A673 (cell line): ENCODE results near the gene TIGAR. TPM values are rescaled to one million over a fixed set of nuclear protein-coding genes. Genes with fewer than 3 reads are reported as not detected.

Source experiments
- BruUV-seq: library from RNA; stranded (reverse); fragments of 400-500 nt; replicated peaks from 2 replicates; lab custom pipeline; 2021; lab: Mats Ljungman, UMichigan
- CTCF ChIA-PET: fragments of 300-600 bp; sonication (Branson Sonifier 250); formaldehyde crosslinking; loops from one replicate; lab custom pipeline; 2022; ENCODE audit warnings: antibody characterized with exemption; lab: Charles Lee
- POLR2A ChIA-PET: fragments of 300-600 bp; sonication (Branson Sonifier 250); formaldehyde crosslinking; loops from one replicate; lab custom pipeline; 2022; ENCODE audit warnings: antibody characterized with exemption; ENCODE audit not compliant: low non-redundant PET; lab: Charles Lee
- DNase-seq: peaks from one replicate; pipeline ENCODE4 v3.0.0-alpha.2; 2015; ENCODE audit warnings: low spot score
- H3K27ac ChIP-seq: fragments of 200-600 bp; sonication (generic); 2 replicates; pipeline ENCODE4 v1.5.1; 2016; ENCODE audit warnings: mixed run types, low read depth, mild to moderate bottlenecking, mixed read lengths, antibody characterized with exemption, low read length; ENCODE audit not compliant: poor library complexity, severe bottlenecking
- H3K27me3 ChIP-seq: fragments of 200-600 bp; sonication (generic); replicated peaks from 2 replicates; pipeline ENCODE4 v1.6.1; 2017; ENCODE audit warnings: mixed run types, low read depth, mild to moderate bottlenecking, mixed read lengths, antibody characterized with exemption, low read length; ENCODE audit not compliant: insufficient read depth, poor library complexity
- H3K36me3 ChIP-seq: fragments of 200-600 bp; sonication (generic); 2 replicates; pipeline ENCODE4 v1.6.1; 2016; ENCODE audit warnings: mixed run types, mild to moderate bottlenecking, mixed read lengths, antibody characterized with exemption, low read length; ENCODE audit not compliant: insufficient read depth, poor library complexity, severe bottlenecking
- H3K4me1 ChIP-seq: fragments of 200-600 bp; sonication (generic); 2 replicates; pipeline ENCODE4 v1.6.1; 2017; ENCODE audit warnings: mixed run types, mild to moderate bottlenecking, mixed read lengths, antibody characterized with exemption, low read length; ENCODE audit not compliant: insufficient read depth, poor library complexity, severe bottlenecking
- H3K4me3 ChIP-seq: fragments of 200-600 bp; sonication (generic); 2 replicates; pipeline ENCODE4 v1.5.1; 2016; ENCODE audit warnings: low read depth, mixed run types, mild to moderate bottlenecking, mixed read lengths, low read length; ENCODE audit not compliant: poor library complexity, severe bottlenecking
- H3K9me3 ChIP-seq: fragments of 200-600 bp; sonication (generic); 2 replicates; pipeline ENCODE4 v1.6.1; 2016; ENCODE audit warnings: mixed run types, low read depth, mild to moderate bottlenecking, mixed read lengths, antibody characterized with exemption, low read length; ENCODE audit not compliant: poor library complexity, severe bottlenecking
- EZH2 ChIP-seq: fragments of 200-600 bp; sonication (generic); IDR thresholded peaks from 2 replicates; pipeline ENCODE4 v1.6.1; 2017; ENCODE audit warnings: borderline replicate concordance, low read depth, mild to moderate bottlenecking, mixed read lengths, antibody characterized with exemption, low read length; ENCODE audit not compliant: poor library complexity, severe bottlenecking
- intact Hi-C: fragments of 100-400 bp; cut with micrococcal nuclease; formaldehyde crosslinking; loops from one replicate; pipeline ENCODE4 v1.10.0; 2022; ENCODE audit not compliant: unreplicated experiment
- total RNA-seq: library from RNA; stranded (reverse); gene quantifications from 2 replicates; pipeline ENCODE4 v1.2.3, GENCODE V29; 2021
- TF ChIP-seq, protein P1 (sequence below): fragments of 300-800, 200-600 bp; sonication (generic); conservative IDR thresholded peaks from 2 replicates; pipeline ENCODE4 v1.5.1; 2017; ENCODE audit warnings: low read depth, mild to moderate bottlenecking, antibody characterized with exemption, low read length, moderate library complexity, mixed read lengths

The TIGAR gene
- total RNA-seq, 1 experiment from 2014 or later, result 15.5 TPM

GRCh38 chr12:4307593-4308333 lies 13.2 kb upstream of the TIGAR start:
- ChIA-PET POLR2A (no interaction called here), CTCF (no interaction called here)
- BruUV-seq, result no TSS peak
- TF ChIP-seq EZH2, result no peak
- TF ChIP-seq, protein P1, sequence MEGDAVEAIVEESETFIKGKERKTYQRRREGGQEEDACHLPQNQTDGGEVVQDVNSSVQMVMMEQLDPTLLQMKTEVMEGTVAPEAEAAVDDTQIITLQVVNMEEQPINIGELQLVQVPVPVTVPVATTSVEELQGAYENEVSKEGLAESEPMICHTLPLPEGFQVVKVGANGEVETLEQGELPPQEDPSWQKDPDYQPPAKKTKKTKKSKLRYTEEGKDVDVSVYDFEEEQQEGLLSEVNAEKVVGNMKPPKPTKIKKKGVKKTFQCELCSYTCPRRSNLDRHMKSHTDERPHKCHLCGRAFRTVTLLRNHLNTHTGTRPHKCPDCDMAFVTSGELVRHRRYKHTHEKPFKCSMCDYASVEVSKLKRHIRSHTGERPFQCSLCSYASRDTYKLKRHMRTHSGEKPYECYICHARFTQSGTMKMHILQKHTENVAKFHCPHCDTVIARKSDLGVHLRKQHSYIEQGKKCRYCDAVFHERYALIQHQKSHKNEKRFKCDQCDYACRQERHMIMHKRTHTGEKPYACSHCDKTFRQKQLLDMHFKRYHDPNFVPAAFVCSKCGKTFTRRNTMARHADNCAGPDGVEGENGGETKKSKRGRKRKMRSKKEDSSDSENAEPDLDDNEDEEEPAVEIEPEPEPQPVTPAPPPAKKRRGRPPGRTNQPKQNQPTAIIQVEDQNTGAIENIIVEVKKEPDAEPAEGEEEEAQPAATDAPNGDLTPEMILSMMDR, result peak; percentile 63
- no peaks in the 10 kb centered on the region for H3K4me1 ChIP-seq
- intact Hi-C loops, result loop anchor here (2.0 to 5.0 kb wide), 2 partner anchors 220 to 451 kb away; no protein-coding TSS in a partner anchor
- no peak overlapping the region for H3K4me3 ChIP-seq
- H3K27me3 ChIP-seq, result peaks cover 36% of the 10 kb centered on the region
- peak; percentile 75 for DNase-seq
- H3K27ac ChIP-seq, result no peak overlapping the region
- no peaks in the 10 kb centered on the region for H3K36me3 ChIP-seq
- H3K9me3 ChIP-seq, result no peaks in the 10 kb centered on the region

DNA sequence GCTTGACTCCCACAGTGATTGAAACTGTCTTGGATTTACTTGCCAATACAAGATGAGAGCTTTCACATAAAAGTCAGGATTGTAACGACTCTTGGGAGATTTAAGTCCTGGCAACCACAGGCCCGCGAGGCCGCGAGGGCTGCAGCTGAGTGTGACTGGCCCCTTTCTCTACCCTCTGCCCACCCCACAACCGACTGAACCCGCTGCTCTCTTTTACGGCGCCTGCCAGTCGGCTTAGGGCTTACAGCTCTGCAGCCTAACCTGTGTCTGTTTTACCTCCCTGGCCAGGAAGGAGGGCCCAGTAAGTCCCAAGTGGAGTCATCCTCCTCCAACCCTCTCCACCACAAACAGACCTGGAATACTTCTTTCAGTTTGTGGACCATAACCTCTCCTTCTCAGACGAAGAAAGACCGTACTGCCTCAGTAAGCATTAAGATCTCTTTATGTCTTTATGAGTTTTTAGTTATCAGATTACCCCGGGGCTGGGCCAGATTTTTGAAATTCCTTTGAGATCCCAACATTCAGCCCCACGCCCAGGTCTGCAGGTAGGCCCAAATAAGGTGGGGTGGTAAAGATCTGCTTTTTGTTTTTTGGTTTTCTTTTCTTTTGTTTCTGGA lies 12.6 kb upstream of the TIGAR start:
- peaks cover 29% of the 10 kb centered on the region for H3K27me3 ChIP-seq
- TF ChIP-seq, protein P1, result no peak
- TF ChIP-seq EZH2, result no peak
- no peaks in the 10 kb centered on the region for H3K4me1 ChIP-seq
- no peak for DNase-seq
- BruUV-seq, result no TSS peak
- no peak overlapping the region for H3K27ac ChIP-seq
- no peaks in the 10 kb centered on the region for H3K9me3 ChIP-seq
- intact Hi-C loops, result loop anchor here (2.0 to 5.0 kb wide), 2 partner anchors 219 to 450 kb away; no protein-coding TSS in a partner anchor
- CTCF ChIA-PET, result no interaction called here
- no peaks in the 10 kb centered on the region for H3K36me3 ChIP-seq
- POLR2A ChIA-PET, result no interaction called here
- H3K4me3 ChIP-seq, result no peak overlapping the region

- Histone ChIP-seq H3K27ac (no peak overlapping the region), H3K4me3 (no peak overlapping the region), H3K4me1 (no peaks in the 10 kb centered on the region), H3K9me3 (no peaks in the 10 kb centered on the region), H3K36me3 (no peaks in the 10 kb centered on the region), H3K27me3 (no peaks in the 10 kb centered on the region)
- no peak for TF ChIP-seq EZH2
- TF ChIP-seq, protein P1, result no peak
- DNase-seq, result no peak
- intact Hi-C loops, result no loop called here
- ChIA-PET POLR2A (no interaction called here), CTCF (no interaction called here)
- BruUV-seq, result no TSS peak
These were observed 9.2 kb upstream of the TIGAR start for GRCh38 chr12:4311776-4312175.
